GF-D8 (cell line): ENCODE measurements around the gene ZBTB16.
A peak's percentile ranks its signal among the peaks of the same experiment; 100 is the strongest.

ENCODE experiments used
- DNase-seq: peaks from one replicate; lab custom pipeline; 2025; lab: John Stamatoyannopoulos, UW

Gene ZBTB16

GRCh38 chr11:114185436-114185835, 125.9 kb downstream of the ZBTB16 start:
- no peak for DNase-seq

GRCh38 chr11:114187173-114187572, 127.7 kb downstream of the ZBTB16 start:
- no peak for DNase-seq

- DNase-seq: no peak
Observed at GRCh38 chr11:114188851-114189570, 129.5 kb downstream of the ZBTB16 start.

GRCh38 chr11:114190630-114191029, 131.1 kb downstream of the ZBTB16 start:
- DNase-seq: no peak

GRCh38 chr11:114191893-114192292, 132.4 kb downstream of the ZBTB16 start:
- DNase-seq: no peak

GRCh38 chr11:114192841-114193389, 133.4 kb downstream of the ZBTB16 start:
- DNase-seq: peak; percentile 52

- DNase-seq: no peak
Observed at GRCh38 chr11:114193730-114194679, 134.5 kb downstream of the ZBTB16 start.

GRCh38 chr11:114194702-114195101, 135.2 kb downstream of the ZBTB16 start:
- DNase-seq: no peak

- DNase-seq: no peak
Observed at GRCh38 chr11:114195151-114195550, 135.6 kb downstream of the ZBTB16 start.

GRCh38 chr11:114195981-114196731, 136.6 kb downstream of the ZBTB16 start:
- DNase-seq: no peak

- DNase-seq: no peak
Observed at GRCh38 chr11:114196997-114197703, 137.6 kb downstream of the ZBTB16 start.

GRCh38 chr11:114197799-114198500, 138.4 kb downstream of the ZBTB16 start:
- no peak for DNase-seq

GRCh38 chr11:114199051-114199450, 139.5 kb downstream of the ZBTB16 start:
- DNase-seq: no peak

- no peak for DNase-seq
Observed at GRCh38 chr11:114200351-114201133, 141.0 kb downstream of the ZBTB16 start.

GRCh38 chr11:114201219-114201618, 141.7 kb downstream of the ZBTB16 start:
- no peak for DNase-seq

GRCh38 chr11:114202011-114202609, 142.6 kb downstream of the ZBTB16 start:
- DNase-seq: no peak

GRCh38 chr11:114207096-114207495, 147.6 kb downstream of the ZBTB16 start:
- no peak for DNase-seq

GRCh38 chr11:114208377-114208776, 148.9 kb downstream of the ZBTB16 start:
- peak; percentile 51 for DNase-seq

GRCh38 chr11:114209343-114209742, 149.8 kb downstream of the ZBTB16 start:
- no peak for DNase-seq
